Non-pigmented ciliary epithelial cell (primary cell): ENCODE measurements around the gene KDM5B.

ENCODE experiments used
- DNase-seq: peaks from one replicate; pipeline ENCODE4 v3.0.0-alpha.2; 2010; ENCODE audit warnings: low read depth

KDM5B gene

DNA sequence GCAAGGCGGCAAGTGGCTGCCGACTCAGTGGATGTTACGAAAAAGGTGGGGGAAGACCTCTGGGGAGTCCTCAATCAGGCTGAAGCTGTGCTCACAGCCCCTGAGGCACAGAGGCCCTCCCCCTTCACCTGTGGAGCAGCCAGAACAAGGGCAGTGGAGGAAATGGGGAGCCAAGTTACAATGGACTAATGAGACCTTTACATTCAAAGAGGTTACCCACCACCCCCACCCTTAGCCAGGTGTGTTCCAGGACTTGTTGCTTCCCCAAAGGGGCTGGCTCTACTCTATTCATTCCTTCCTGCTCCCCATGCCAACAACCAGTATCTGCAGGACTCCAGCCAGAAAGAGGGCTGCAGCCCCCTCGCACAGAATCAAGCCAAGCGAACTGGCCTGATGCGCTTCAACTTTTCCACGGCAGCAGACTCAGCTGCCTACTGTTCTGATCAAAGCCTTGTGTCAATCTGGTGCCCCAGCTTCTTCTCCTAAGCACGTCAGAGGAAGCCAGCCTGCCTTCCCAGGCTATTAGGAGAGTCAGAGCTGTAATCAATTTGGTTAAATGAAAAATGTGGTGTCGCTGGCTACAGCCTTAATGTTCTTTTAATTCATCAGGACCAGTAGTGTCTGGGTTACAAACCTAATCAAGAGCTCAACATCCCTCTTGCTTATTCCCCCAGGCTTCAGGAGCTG, 96.1 kb downstream of the KDM5B start:
- DNase-seq, result no peak

DNA sequence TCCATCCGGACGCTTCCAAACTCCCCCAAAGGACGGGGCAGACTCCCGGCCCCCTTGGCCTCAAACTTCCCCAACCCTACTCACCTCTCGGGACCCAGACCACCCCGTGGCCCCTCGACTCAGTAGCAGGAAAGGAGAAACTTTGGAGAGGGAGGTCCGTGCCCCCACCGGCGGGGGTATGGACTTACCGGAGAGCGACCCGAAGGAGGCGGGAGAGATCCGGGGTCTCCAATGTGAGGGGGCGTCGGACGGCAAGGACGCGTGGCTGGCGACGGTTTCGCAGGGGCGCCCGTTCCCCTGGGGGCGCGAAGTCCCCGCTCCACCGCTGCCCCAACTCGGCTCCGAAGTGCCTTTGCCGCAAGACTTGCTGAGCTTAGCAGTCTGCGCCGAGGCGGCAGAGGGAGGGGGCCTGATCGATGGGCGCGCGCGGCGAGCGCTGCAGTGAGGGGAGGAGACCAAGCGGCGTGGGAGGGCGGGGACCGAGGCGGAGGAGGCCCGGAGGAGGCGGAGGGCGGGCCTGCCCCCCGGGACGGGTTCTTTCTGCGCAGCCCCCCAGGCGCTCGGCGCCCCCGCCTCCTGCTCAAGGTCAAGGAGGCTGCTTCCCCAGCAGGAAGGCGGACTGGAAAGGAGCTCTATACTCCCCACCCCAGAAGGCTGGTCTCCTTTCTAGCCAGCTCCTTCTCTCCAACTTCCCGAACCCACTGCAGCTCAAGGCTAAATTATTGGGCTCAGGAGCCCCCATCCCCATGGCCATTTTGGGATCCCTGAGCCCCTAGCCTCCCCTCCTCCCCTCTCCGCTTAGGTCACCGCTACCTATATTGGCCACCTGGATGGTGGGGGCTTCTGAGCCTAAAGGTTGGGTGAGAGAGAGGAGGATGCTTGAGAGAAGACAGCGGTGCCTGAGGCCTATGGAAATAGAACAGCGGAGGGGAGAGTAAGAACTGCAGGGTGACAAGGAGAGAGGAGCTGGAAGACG, 97.9 kb downstream of the KDM5B start, which contains the start of gene SYT2:
SYT2 (minus strand) TSS at position 385 of the 976 bp plus-strand sequence. CDS start 104,682 bp downstream, outside the sequence.
- no peak for DNase-seq

DNA sequence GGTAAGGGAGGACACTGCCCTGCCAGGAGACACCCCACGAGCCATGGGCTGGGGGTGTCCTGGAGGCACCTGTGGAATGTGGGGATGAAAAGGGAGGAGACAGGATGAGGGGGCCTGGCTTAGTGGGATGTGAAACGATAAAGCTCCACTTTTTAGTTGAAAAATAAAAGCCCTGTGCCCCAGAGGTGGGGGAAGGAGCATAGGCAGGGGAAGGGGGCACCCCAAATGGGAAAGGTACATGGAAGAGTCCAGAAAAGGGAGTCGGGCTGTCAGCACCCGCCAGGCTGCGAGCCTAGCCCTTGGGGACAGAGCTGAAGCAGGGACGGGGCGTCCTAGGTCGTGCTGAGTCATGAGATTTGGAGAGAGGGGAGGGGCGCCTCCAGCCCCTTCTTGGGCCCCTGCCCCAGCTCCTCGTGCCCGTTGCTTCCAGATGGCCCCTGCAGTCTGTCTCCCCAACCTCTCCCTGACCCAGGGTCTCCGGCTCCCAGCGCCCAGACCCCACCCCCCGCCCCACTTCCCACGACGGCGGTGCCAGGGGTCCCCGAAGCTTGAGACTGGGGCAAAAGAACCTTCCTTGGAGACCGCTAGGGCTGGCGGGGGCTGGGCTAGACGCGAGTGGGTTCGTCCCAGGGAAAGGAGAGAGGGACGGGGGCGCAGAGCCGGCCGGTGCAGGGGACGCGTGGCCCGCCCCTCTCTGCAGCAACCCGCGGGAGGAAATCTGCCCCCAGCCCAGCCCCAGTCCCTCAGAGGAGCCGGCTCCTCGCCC, 98.8 kb downstream of the KDM5B start:
- no peak for DNase-seq

DNA sequence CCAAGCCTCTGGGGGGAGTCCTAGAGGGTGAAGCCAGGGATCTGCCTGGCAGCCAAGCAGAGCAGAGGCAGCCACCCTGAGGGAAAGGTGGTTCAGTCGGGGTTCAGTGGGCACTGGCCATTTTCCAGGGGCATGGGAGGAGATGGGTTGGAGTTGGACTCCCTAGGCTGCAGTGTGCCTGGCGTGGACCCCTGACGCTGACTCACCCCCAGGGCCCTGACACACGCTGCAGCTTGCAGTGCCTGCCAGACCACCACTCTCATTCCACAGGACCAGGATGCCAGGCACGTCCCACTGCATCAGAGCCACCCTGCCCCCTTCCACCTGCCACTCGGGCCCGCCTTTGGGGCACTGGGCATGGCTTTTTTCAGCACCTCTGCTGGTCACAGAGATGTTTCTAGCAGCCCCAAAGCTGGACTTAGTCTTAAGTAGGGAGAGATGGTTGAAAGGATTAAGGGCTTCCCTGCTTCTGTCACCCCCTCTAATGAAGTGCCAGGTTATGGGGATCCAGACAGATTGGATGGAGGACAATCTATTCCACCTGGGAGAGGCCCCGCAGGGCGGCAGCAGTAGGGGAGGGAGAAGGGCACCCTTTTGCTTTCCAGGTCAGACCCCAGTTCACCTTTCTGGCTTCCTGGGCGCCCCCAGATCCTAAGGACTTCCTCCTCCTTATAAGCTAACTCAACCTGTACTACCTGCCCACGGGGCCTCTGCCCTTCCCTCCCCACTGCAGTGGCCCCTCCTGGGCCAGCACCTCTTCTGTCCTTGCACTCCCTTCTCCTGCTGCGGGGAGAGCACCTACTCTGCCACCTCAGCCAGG, 99.6 kb downstream of the KDM5B start:
- no peak for DNase-seq

DNA sequence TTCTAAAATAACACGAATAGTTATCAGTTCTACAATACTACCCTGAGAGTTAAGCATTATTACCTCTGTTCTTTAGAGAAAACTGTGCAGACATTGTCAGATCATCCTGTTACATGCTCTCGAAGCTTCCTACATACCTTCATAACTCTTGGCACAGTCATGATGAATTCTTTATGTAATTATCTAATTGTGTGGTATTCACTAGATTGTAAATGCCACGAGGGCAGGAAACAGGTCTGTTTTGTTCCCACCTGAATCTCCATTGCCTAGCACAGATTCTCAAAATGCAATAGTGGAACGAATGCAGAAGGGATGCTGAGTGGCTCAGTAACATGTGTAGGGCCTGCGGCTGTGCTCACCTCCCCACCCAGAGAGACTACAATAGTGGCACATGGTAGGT, 101.4 kb downstream of the KDM5B start:
- no peak for DNase-seq

DNA sequence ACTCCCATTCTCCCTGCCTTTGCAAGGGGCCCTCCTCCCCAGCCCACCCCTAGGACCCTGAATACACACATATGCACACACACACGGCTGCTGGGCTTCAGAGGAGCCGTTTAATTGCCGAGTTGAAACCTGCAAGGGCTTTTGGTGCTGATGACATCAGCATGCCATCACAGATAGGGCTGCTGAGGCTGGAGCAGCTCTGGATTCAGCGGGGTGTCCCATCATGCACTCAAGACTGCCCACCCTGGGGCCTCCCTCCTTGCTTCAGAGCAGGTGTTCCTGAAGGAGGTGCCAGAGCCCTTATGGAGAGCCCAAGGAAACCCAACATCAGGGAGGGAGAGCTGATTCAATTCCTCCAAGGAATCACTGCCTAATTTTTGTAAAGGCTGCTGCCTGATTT, 103.6 kb downstream of the KDM5B start:
- no peak for DNase-seq

DNA sequence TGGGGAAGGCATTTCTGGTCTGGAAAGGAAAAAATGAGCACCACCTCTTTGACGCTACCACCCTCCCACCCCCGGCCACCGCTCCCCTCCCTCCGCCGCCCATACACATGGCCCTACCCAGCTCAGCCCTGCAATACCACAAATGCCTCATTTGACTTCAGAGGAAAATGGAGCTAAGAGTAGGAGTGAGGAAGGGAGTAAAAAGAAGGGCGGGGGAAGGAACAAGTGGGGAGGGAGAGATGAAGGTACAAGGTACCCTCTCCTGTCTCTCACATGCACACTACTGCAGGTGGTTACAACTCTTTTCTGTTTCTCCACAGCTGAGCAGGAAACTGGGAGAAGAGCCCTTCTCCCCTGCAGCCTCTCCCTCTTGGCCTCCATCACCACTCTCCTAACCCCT, 105.0 kb downstream of the KDM5B start:
- DNase-seq, result no peak

DNA sequence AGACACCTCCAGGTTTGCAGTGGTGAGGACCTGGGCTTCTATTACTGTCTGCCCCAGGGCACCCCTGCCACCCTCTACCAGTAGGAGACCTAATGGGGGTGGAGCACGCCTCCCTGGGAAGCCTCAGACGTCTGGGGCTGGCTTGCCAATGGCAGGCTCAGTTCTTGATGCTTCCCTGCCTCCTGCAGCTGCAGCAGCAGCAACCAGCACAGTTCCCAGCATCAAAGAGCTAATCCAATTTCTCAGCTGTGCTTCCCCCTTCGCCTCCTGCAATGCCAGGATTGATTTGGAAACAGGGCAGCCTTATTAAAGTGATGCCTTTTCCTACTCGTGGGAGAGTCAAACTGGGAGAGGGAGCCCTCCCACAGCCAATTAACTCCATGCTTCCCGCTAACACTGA, 106.1 kb downstream of the KDM5B start:
- no peak for DNase-seq

DNA sequence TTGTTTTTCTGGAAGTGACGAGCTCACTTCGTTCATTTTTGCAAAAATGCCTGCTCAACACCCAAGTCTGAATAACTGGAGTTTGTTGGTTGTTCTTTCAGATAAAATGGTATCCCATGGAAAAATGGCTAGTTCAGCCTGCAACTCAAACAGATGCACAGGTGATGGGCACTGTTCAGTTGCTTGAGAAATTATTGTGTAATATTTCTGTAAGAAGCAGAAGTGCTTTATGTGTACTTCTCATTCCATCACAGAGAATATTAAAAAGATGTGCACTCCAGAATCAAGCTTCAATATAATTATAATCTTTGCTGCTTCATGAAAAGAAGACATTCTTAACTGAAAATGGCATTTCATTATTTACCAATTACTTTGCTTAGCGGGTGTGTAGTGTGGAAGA, 107.0 kb downstream of the KDM5B start:
- DNase-seq, result no peak

DNA sequence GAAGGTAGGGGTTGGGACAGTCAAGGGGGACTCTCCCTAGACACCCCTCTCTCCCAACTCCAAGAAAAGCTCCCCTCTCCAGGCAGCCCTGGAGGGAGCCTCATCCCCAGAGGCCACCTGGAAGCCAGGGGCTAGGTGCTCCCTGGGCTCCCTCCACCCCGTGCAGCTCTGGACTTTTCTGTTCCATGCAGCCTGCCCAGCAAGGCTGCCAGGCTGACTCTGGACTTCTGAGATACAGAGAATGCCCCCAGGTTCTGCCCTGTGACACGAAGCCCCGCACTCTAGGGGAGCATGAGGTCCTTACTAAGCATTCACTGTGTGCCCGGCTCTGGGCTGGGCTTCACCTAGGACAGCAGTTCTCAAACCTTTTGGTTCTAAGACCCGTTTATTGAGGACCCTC, 108.2 kb downstream of the KDM5B start:
- DNase-seq, result no peak

DNA sequence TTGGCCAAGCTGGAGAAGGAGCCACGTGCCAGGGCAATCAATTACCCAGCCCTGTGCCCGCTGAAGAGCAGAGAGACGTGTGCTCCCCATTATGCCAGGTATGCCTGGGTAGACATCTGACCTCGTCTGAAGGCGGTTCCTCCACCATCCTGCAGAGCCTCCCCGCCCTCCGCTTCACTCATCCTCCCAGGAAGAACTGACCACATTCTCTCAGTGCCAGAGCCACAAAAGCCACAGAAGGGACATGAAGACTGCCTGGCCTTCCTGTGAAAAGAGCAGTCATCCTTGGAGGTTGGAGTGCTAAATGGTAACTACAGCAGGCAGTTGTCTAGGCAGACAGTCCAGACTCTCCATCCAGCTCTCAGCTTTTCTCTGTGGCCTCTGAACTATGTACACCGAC, 109.9 kb downstream of the KDM5B start:
- no peak for DNase-seq

DNA sequence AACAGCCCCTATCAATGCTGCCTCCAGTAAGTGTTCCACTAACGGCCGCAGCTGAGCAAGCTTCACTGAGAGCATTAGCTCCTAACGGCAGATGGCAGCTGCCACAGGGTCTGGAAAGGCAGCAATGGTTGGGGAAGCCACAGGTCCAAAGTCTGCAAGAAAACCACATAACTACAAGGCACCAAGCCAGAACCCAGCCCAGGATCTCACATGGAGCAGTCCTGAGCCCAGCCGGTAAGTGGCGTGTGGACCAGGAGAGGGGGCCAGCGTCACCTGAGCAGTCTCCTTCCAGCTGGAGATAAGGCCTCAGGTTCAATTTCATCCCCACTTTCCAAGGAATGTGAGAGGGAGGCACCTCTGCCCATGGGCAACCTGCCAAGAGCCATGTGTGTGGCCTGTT, 111.2 kb downstream of the KDM5B start:
- DNase-seq, result no peak

DNA sequence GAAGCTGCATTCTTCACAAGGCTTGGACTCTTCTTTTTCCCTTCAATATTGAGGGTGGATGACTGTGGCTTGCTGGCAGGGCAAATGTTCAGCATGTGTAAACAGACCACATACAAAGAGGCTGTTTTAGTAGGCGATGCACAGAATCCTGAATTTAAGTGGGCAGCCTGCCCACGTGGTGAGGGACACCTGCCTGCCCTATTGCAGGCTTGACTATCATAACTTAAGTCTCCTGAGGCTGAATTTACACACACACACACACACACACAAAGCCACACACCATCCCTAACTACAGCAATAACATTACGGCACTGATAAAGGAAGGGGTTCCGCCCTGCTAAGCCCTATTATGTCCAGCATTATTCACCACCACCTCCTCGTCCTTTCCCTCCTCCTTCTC, 113.9 kb downstream of the KDM5B start:
- DNase-seq, result no peak

DNA sequence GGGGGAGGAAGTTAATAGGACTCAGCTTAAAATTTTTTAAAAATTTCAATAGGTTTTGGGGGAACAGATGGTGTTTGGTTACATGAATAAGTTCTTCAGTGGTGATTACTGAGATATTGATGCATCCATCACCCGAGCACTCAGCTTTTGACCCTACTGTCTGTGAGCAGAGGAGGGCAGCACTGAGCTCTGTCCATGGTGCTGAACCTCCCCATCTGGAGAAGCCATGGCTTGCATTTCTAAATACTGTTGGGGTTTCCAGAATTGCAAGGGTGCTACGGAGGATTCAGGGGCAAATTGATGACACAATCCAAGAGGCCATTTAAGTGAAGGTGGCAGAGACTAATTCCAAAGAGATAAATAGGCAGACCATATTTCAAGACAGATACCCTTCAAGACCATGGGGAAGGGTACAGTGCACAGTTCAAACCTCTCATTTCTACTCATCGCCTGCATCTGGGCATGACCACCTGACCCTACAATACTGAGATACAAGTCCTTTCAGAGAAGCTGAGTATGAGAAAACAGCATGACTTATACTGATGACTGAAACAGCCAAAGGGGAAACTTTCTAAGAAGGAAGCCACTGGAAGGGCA, 115.2 kb downstream of the KDM5B start:
- peak; percentile 20 for DNase-seq

DNA sequence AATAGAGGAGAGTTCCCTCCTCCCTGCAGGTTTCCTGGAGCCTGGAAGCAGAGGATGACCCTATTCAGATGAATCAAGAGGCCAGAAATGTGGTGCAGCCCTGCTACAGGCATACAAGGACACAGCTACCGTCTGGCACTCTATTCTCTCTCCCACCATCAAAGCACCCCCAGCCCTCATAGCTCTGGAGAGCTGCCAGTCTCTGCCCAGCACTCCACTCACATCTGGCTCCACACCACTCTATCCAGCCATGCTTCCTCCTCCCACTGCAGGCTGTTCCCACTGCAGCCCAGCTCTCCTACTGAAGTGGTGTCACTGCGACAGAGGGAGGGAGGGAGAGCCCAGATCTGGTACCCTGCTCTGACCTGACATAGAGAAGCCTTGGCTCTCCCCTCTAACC, 116.4 kb downstream of the KDM5B start:
- no peak for DNase-seq

DNA sequence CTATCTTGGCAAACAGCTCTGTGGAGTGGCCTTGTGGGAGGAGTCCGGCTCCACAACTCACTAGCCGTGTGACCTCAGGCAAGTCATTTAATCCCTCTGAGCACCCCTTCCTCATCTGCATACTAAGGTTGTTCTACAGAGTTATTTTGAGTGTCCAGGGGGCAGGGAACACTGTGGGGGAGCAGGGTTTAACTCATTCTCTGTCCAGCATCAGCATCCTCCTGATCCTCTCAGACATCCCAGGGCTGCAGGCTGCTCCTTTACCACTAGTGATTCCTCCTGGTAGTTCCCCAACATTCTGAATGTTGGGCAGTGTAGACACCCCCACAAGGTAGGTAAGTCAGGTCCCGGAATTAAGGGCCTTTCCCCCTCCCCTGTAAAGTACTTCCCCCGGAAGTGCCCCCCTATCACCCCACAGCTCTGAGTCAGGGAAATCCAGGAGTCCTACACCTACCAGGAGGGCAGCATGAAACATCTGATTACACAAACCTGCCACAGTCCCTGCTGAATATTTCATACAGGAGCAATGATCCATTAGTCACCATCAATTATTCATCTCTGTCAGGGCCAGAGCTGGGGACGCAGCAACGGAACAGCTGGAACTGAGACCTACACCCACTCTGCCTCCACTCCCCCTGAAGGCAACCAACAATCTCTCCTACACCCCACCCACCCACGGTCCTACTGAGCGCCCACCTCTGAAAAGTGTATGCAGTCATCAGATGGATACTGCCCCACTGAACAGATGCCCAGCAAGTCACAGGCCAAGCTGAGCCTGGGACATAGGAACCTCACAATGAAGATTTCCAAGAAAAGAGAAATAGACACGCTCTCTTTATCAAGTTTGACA, 118.5 kb downstream of the KDM5B start:
- no peak for DNase-seq

DNA sequence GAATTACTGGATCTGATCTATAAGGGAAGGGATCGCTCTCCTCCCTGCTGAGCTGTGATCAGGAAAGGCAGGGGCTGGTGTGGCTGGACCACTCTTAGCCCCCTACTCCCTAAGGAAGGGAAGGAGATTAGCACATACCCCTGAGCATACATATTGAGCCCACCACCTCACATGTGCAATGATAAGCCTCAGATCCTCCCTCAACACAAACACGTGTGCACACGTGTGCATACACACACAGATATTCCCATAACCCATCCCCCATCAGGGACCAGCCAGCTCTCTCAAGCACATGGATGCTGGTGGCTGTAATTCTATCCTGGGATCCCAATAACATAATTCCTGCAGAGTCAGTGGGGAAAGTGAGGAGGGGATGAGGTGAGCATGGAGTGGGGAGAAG, 119.1 kb downstream of the KDM5B start:
- no peak for DNase-seq

DNA sequence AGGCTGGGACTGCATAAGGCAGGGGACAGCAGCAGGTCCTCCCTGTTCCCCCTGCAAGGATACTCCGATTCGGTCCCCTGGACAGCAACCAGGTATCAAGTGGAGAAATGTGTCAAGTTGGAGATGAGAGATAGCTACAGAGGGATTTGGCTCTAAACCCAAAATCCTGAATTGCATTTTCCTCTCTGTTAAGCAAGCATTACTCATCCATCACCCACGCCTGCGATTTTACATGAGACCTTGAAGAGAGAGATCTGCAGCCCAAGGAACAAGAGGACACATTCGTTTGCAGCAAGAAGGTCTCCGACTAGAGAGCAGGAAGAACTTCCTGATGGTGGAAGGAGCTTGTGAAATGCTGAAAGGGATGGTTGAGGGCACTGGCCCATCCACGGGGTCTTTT, 119.8 kb downstream of the KDM5B start:
- no peak for DNase-seq

DNA sequence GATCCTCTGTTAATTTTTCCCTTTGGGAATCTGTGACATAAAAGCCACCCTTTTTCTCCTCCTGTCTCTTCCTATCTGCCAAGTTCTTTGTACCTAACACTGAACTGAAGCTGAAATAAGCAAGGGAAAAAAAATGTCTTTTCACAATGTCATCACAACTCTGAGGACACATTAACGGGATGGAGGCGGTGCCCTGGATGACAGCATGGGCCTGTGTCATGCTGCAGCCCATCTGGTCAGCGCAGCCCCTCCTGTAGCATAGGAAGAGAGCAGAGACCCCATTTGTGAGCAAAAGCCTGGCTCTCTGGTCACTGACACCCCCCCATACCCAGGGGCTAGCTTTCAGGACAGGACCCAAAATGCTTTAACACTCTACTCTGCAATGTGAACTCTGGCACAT, 120.4 kb downstream of the KDM5B start:
- no peak for DNase-seq

DNA sequence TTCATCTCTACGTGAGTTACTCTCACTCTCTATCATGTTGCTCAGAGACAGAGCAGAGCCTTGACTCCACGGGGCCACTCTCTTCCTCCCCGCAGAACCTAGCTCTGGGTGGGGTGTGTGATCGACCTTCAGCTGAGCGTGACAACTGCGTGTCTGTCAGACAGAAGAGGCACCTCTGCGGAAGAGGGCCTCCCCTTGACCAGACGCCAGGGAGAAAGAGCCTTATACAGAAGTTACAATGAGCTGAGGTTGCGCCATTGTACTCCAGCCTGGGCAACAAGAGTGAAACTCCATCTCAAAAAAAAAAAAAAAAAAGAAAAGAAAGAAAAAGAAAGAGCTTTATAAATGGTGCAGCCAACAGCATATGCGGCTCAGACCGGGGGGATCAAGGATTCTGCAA, 120.9 kb downstream of the KDM5B start:
- no peak for DNase-seq
